ENCODE results near the gene RTL5.

Gene RTL5

GRCh38 chrX:72128183-72128834 is 3.4 kb downstream of the RTL5 start:
- no peaks in the 10 kb centered on the region for H3K36me3 ChIP-seq (ENCODE audit: insufficient read depth, low read length)
- H2AFZ ChIP-seq (ENCODE audit: low read length), result no peak overlapping the region
- H3K4me1 ChIP-seq (ENCODE audit: insufficient read depth, low read length, severe bottlenecking), result no peaks in the 10 kb centered on the region
- no peaks in the 10 kb centered on the region for H3K79me2 ChIP-seq (ENCODE audit: insufficient read depth, low read length)
- no peaks in the 10 kb centered on the region for H3K27me3 ChIP-seq (ENCODE audit: insufficient read depth, low read length)
- no peak overlapping the region for H3K4me3 ChIP-seq (ENCODE audit: low read depth, low read length, poor library complexity, severe bottlenecking)
- no peaks in the 10 kb centered on the region for H4K20me1 ChIP-seq (ENCODE audit: insufficient read depth, low read length)
- H3K27ac ChIP-seq (ENCODE audit: low read depth, low read length, poor library complexity, severe bottlenecking), result no peak overlapping the region
- no peaks in the 10 kb centered on the region for H3F3A ChIP-seq (ENCODE audit: insufficient read depth, low read length)
- H3K9me3 ChIP-seq (ENCODE audit: low read length), result no peaks in the 10 kb centered on the region
- H3K9me2 ChIP-seq (ENCODE audit: low read depth, low read length), result no peaks in the 10 kb centered on the region
- H3K9ac ChIP-seq (ENCODE audit: low read length), result no peak overlapping the region
- H3K4me2 ChIP-seq (ENCODE audit: low read length), result no peak overlapping the region
- TF ChIP-seq CTCF (IDR thresholded peaks at IDR 0.05; ENCODE audit: low read length) (no peak), EZH2 (IDR thresholded peaks at IDR 0.05; ENCODE audit: borderline replicate concordance, low read length) (no peak)

- Histone ChIP-seq H2AFZ (ENCODE audit: low read length) (no peak overlapping the region), H3K4me3 (ENCODE audit: low read depth, low read length, poor library complexity, severe bottlenecking) (no peak overlapping the region), H3K36me3 (ENCODE audit: insufficient read depth, low read length) (no peaks in the 10 kb centered on the region), H3K27ac (ENCODE audit: low read depth, low read length, poor library complexity, severe bottlenecking) (no peak overlapping the region), H3K9me2 (ENCODE audit: low read depth, low read length) (no peaks in the 10 kb centered on the region), H3K4me1 (ENCODE audit: insufficient read depth, low read length, severe bottlenecking) (no peaks in the 10 kb centered on the region), H3K9me3 (ENCODE audit: low read length) (no peaks in the 10 kb centered on the region), H3K27me3 (ENCODE audit: insufficient read depth, low read length) (no peaks in the 10 kb centered on the region), H4K20me1 (ENCODE audit: insufficient read depth, low read length) (no peaks in the 10 kb centered on the region), H3K4me2 (ENCODE audit: low read length) (no peak overlapping the region), H3K79me2 (ENCODE audit: insufficient read depth, low read length) (no peaks in the 10 kb centered on the region), H3F3A (ENCODE audit: insufficient read depth, low read length) (no peaks in the 10 kb centered on the region), H3K9ac (ENCODE audit: low read length) (no peak overlapping the region)
- TF ChIP-seq EZH2 (IDR thresholded peaks at IDR 0.05; ENCODE audit: borderline replicate concordance, low read length) (no peak), CTCF (IDR thresholded peaks at IDR 0.05; ENCODE audit: low read length) (no peak)
Measured at GRCh38 chrX:72127332-72127731, 4.4 kb downstream of the RTL5 start.

GRCh38 chrX:72126539-72127140 is 5.1 kb downstream of the RTL5 start:
- no peaks in the 10 kb centered on the region for H3K9me3 ChIP-seq (ENCODE audit: low read length)
- no peaks in the 10 kb centered on the region for H3K9me2 ChIP-seq (ENCODE audit: low read depth, low read length)
- TF ChIP-seq CTCF (IDR thresholded peaks at IDR 0.05; ENCODE audit: low read length), result peak; percentile 57
- TF ChIP-seq EZH2 (IDR thresholded peaks at IDR 0.05; ENCODE audit: borderline replicate concordance, low read length), result no peak
- no peaks in the 10 kb centered on the region for H3K4me1 ChIP-seq (ENCODE audit: insufficient read depth, low read length, severe bottlenecking)
- H3K36me3 ChIP-seq (ENCODE audit: insufficient read depth, low read length), result no peaks in the 10 kb centered on the region
- H2AFZ ChIP-seq (ENCODE audit: low read length), result no peak overlapping the region
- H3K27me3 ChIP-seq (ENCODE audit: insufficient read depth, low read length), result no peaks in the 10 kb centered on the region
- no peaks in the 10 kb centered on the region for H3K79me2 ChIP-seq (ENCODE audit: insufficient read depth, low read length)
- H3K27ac ChIP-seq (ENCODE audit: low read depth, low read length, poor library complexity, severe bottlenecking), result no peak overlapping the region
- H3K4me3 ChIP-seq (ENCODE audit: low read depth, low read length, poor library complexity, severe bottlenecking), result no peak overlapping the region
- H3F3A ChIP-seq (ENCODE audit: insufficient read depth, low read length), result no peaks in the 10 kb centered on the region
- H3K4me2 ChIP-seq (ENCODE audit: low read length), result no peak overlapping the region
- H4K20me1 ChIP-seq (ENCODE audit: insufficient read depth, low read length), result no peaks in the 10 kb centered on the region
- no peak overlapping the region for H3K9ac ChIP-seq (ENCODE audit: low read length)
